ENCODE data around the gene ZMYND8. TPM values are rescaled to one million over a fixed set of nuclear protein-coding genes. Genes with fewer than 3 reads are reported as not detected.

ZMYND8 gene
- total RNA-seq, 1 donor from 2014 or later, result 109 TPM

DNA sequence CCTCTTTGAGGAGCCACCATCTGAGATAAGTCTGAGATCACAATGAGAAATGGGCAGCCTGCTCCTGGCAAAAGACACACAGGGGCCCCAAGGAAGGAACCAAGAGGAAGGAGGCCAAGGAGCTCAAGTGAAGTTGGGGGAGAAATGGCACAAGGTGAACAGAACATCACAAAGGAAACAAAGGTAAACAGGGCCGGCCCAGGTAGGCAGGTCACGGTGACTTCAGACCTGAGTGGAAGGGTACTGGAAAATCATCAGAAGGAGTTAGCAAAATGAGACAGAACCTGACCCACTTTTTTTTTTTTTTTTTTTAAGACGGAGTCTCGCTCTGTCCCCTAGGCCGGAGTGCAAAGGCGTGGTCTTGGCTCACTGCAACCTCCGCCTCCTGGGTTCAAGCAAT lies 11.3 kb downstream of the ZMYND8 start:
- Mint-ChIP-seq H3K36me3 (ENCODE audit: low read depth, unreplicated experiment) (peaks cover 35% of the 10 kb centered on the region), H3K27ac (ENCODE audit: unreplicated experiment) (peak overlapping the region; percentile 78), H3K9me3 (ENCODE audit: unreplicated experiment) (no peaks in the 10 kb centered on the region)

DNA sequence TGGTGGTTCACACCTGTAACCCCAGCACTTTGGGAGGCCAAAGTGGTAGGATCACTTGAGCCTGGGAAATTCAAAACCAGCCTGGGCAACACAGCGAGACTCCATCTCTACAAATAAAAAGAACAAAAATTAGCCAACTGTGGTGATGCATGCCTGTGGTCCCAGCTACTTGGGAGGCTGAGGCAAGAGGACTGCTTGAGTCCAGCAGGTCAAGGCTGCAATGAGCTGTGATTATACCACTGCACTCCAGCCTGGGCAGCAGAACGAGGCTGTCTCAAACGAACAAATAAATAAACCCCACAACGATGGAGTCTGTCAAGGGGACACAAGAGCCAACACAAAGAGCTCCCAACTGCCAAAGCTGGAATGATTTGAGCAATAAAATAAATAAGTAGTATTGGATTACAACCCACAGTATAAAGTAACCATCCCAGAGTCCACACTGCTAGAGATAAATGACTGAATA lies 13.5 kb downstream of the ZMYND8 start:
- Mint-ChIP-seq H3K36me3 (ENCODE audit: low read depth, unreplicated experiment) (peaks cover 35% of the 10 kb centered on the region), H3K9me3 (ENCODE audit: unreplicated experiment) (no peaks in the 10 kb centered on the region), H3K27ac (ENCODE audit: unreplicated experiment) (no peak overlapping the region), H3K4me3 (ENCODE audit: unreplicated experiment) (no peak overlapping the region), H3K27me3 (ENCODE audit: unreplicated experiment) (no peaks in the 10 kb centered on the region), H3K4me1 (ENCODE audit: unreplicated experiment) (peaks cover 20% of the 10 kb centered on the region)
- no peak for DNase-seq (ENCODE audit: low spot score)
- TF ChIP-seq, protein P1, sequence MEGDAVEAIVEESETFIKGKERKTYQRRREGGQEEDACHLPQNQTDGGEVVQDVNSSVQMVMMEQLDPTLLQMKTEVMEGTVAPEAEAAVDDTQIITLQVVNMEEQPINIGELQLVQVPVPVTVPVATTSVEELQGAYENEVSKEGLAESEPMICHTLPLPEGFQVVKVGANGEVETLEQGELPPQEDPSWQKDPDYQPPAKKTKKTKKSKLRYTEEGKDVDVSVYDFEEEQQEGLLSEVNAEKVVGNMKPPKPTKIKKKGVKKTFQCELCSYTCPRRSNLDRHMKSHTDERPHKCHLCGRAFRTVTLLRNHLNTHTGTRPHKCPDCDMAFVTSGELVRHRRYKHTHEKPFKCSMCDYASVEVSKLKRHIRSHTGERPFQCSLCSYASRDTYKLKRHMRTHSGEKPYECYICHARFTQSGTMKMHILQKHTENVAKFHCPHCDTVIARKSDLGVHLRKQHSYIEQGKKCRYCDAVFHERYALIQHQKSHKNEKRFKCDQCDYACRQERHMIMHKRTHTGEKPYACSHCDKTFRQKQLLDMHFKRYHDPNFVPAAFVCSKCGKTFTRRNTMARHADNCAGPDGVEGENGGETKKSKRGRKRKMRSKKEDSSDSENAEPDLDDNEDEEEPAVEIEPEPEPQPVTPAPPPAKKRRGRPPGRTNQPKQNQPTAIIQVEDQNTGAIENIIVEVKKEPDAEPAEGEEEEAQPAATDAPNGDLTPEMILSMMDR (IDR thresholded peaks at IDR 0.05; ENCODE audit: unreplicated experiment), result no peak

More for the DNA sequence above, 11.3 kb downstream of the ZMYND8 start:
- TF ChIP-seq, protein P1 (IDR thresholded peaks at IDR 0.05; ENCODE audit: unreplicated experiment), result no peak
- Mint-ChIP-seq H3K4me1 (ENCODE audit: unreplicated experiment) (peaks cover 9% of the 10 kb centered on the region), H3K4me3 (ENCODE audit: unreplicated experiment) (peak overlapping the region; percentile 53), H3K27me3 (ENCODE audit: unreplicated experiment) (no peaks in the 10 kb centered on the region)
- no peak for DNase-seq (ENCODE audit: low spot score)

DNA sequence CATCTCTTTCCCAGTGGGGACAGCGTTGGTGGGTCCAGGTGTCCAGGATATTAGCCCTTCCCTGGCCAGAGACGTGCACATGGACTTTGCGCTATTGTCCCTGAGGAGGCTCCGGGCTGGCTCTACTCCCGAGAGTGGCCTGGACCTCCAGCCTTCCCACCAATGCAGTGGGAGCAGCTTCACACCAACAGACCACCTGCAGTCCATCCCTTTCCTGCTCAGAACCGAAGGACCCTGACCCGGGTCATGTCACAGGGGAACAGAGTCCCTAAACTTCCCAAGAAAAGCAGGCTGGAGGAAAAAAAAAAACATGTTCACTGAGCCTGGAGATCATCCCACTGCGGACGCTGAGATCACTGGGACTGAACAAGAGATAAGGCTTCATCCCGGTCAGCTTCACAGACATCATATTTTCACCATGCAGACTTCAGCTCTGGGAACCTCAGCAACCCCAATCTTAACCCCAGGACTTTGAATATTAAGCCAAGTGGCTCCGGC lies 18.3 kb downstream of the ZMYND8 start:
- peaks cover 2% of the 10 kb centered on the region for H3K27me3 Mint-ChIP-seq (ENCODE audit: unreplicated experiment)
- no peak for DNase-seq (ENCODE audit: low spot score)
- TF ChIP-seq, protein P1 (IDR thresholded peaks at IDR 0.05; ENCODE audit: unreplicated experiment), result no peak
- peaks cover 22% of the 10 kb centered on the region for H3K36me3 Mint-ChIP-seq (ENCODE audit: low read depth, unreplicated experiment)
- no peak overlapping the region for H3K4me3 Mint-ChIP-seq (ENCODE audit: unreplicated experiment)
- H3K27ac Mint-ChIP-seq (ENCODE audit: unreplicated experiment), result no peak overlapping the region
- no peaks in the 10 kb centered on the region for H3K9me3 Mint-ChIP-seq (ENCODE audit: unreplicated experiment)
- peaks cover 34% of the 10 kb centered on the region for H3K4me1 Mint-ChIP-seq (ENCODE audit: unreplicated experiment)

DNA sequence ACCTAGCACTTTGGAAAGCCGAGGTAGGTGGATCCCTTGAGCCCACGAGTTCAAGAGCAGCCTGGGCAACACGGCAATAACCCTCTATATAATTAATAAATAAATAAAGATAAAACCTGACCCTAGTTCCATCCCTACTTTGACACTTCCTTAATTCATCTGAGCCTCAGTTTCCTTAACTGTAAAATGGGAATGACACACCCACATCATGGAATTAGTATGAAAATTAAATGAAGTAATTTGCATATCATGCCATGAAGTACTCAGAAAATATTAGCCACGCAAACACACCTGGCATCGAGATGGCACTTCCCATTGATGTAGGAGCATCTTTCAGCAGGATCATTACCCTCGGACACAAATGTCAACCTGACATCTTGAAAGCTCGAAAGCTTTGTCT lies 19.1 kb downstream of the ZMYND8 start:
- Mint-ChIP-seq H3K27me3 (ENCODE audit: unreplicated experiment) (peaks cover 3% of the 10 kb centered on the region), H3K27ac (ENCODE audit: unreplicated experiment) (no peak overlapping the region), H3K9me3 (ENCODE audit: unreplicated experiment) (no peaks in the 10 kb centered on the region), H3K36me3 (ENCODE audit: low read depth, unreplicated experiment) (peaks cover 28% of the 10 kb centered on the region), H3K4me1 (ENCODE audit: unreplicated experiment) (peaks cover 42% of the 10 kb centered on the region), H3K4me3 (ENCODE audit: unreplicated experiment) (no peak overlapping the region)
- DNase-seq (ENCODE audit: low spot score), result no peak
- TF ChIP-seq, protein P1 (IDR thresholded peaks at IDR 0.05; ENCODE audit: unreplicated experiment), result no peak

DNA sequence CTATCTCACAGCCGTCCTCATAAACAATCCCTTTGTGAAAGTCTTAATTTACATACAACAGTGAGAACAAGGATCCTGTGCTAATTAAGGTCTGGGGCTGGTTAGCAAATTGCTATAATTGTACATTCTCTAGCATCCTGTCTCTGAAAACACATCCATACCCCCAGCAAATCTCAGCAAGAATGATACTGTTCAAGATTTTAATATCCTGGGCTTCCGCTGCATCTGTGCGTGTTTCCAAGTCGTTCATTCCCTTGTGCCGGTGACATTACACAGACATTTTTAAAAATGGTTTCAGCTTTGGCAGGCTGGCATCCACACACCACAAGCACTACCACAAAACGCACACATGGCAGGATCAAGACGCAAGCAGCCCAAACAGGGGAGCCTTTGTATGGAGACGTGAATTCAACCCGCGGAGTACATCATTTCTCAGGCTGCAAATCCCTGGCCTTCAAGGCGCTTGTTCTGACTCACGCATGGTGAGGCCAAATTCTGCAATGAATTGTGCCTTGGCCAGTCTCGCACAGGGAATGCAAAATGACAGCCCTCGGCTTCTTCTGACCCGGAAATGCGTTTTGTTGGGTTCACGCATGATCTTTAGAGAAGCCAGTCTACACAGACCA lies 20.3 kb downstream of the ZMYND8 start:
- TF ChIP-seq, protein P1 (IDR thresholded peaks at IDR 0.05; ENCODE audit: unreplicated experiment), result no peak
- no peak for DNase-seq (ENCODE audit: low spot score)
- Mint-ChIP-seq H3K9me3 (ENCODE audit: unreplicated experiment) (no peaks in the 10 kb centered on the region), H3K4me3 (ENCODE audit: unreplicated experiment) (no peak overlapping the region), H3K27me3 (ENCODE audit: unreplicated experiment) (peaks cover 6% of the 10 kb centered on the region), H3K4me1 (ENCODE audit: unreplicated experiment) (peaks cover 53% of the 10 kb centered on the region), H3K27ac (ENCODE audit: unreplicated experiment) (no peak overlapping the region), H3K36me3 (ENCODE audit: low read depth, unreplicated experiment) (peaks cover 37% of the 10 kb centered on the region)
